GM19395 (cell line): ENCODE results near the gene ABCA13.

Experiments used
- ATAC-seq: cut with Tn5 transposase; IDR thresholded peaks from one replicate; pipeline ENCODE4 v1.9.1; 2021; ENCODE audit warnings: mild to moderate bottlenecking, moderate library complexity; ENCODE audit not compliant: unreplicated experiment

The ABCA13 gene

GRCh38 chr7:48363174-48363573 lies 191.9 kb downstream of the ABCA13 start:
- no peak for ATAC-seq

GRCh38 chr7:48365010-48365409 lies 193.8 kb downstream of the ABCA13 start:
- ATAC-seq = no peak

GRCh38 chr7:48366096-48366495 lies 194.8 kb downstream of the ABCA13 start:
- ATAC-seq = no peak

- no peak for ATAC-seq
These were observed 205.0 kb downstream of the ABCA13 start for GRCh38 chr7:48376263-48376662.

- no peak for ATAC-seq
These were observed 209.7 kb downstream of the ABCA13 start for GRCh38 chr7:48380921-48381320.

GRCh38 chr7:48381571-48381970 lies 210.3 kb downstream of the ABCA13 start:
- ATAC-seq = no peak

GRCh38 chr7:48384180-48384752 lies 213.0 kb downstream of the ABCA13 start:
- ATAC-seq = no peak

- ATAC-seq = no peak
These were observed 216.7 kb downstream of the ABCA13 start for GRCh38 chr7:48387932-48388331.

GRCh38 chr7:48388911-48389310 lies 217.7 kb downstream of the ABCA13 start:
- no peak for ATAC-seq

GRCh38 chr7:48389977-48390376 lies 218.7 kb downstream of the ABCA13 start:
- ATAC-seq = no peak

GRCh38 chr7:48390388-48391327 lies 219.4 kb downstream of the ABCA13 start:
- no peak for ATAC-seq

- ATAC-seq = no peak
These were observed 226.9 kb downstream of the ABCA13 start for GRCh38 chr7:48398191-48398590.

GRCh38 chr7:48402721-48403120 lies 231.5 kb downstream of the ABCA13 start:
- no peak for ATAC-seq

GRCh38 chr7:48408731-48409130 lies 237.5 kb downstream of the ABCA13 start:
- no peak for ATAC-seq

GRCh38 chr7:48411619-48412018 lies 240.4 kb downstream of the ABCA13 start:
- no peak for ATAC-seq

- ATAC-seq = no peak
These were observed 242.9 kb downstream of the ABCA13 start for GRCh38 chr7:48414011-48414732.

GRCh38 chr7:48416327-48416908 lies 245.2 kb downstream of the ABCA13 start:
- no peak for ATAC-seq

- ATAC-seq = no peak
These were observed 248.1 kb downstream of the ABCA13 start for GRCh38 chr7:48419401-48419800.

GRCh38 chr7:48420206-48420605 lies 248.9 kb downstream of the ABCA13 start:
- no peak for ATAC-seq

- ATAC-seq = no peak
These were observed 250.1 kb downstream of the ABCA13 start for GRCh38 chr7:48421357-48421756.

- ATAC-seq = no peak
These were observed 253.5 kb downstream of the ABCA13 start for GRCh38 chr7:48424731-48425130.
